Stimulated activated CD4-positive, alpha-beta T cell treated with anti-CD3 and anti-CD28 coated beads, Interleukin-4, amount 100 ng/mL, for 24 hours (primary cell): Measurements from ENCODE around the gene PAX3.

Experiments used
- DNase-seq: peaks from one replicate; pipeline ENCODE4 v3.0.0-alpha.2; 2020

The PAX3 gene

GRCh38 chr2:222298311-222299150 lies at the start of gene PAX3:
Gene PAX3, minus strand, starts transcription at chr2:222298998. Its CDS starts 383 bp downstream, at chr2:222298615.
- DNase-seq, result no peak

DNA sequence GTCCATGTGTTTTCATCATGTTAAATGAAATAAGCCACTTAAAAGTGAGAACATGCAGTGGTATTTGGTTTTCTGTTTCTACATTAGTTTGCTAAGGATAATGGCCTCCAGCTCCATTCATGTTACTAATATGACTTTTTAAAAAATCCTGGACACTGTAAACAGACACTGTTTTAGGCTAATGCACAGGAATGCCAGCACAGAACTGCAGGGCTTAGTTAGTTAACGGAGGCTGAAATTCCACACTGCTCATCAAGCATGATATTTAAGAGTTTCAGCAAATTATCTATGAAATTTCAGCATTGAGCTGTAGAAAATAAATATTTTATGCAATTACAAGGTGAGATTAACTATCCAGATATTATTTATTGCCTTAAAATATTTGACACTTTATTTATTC lies 42.5 kb upstream of the PAX3 start:
- DNase-seq, result no peak

- DNase-seq, result no peak
Observed at GRCh38 chr2:222338374-222338773, 39.6 kb upstream of the PAX3 start.

DNA sequence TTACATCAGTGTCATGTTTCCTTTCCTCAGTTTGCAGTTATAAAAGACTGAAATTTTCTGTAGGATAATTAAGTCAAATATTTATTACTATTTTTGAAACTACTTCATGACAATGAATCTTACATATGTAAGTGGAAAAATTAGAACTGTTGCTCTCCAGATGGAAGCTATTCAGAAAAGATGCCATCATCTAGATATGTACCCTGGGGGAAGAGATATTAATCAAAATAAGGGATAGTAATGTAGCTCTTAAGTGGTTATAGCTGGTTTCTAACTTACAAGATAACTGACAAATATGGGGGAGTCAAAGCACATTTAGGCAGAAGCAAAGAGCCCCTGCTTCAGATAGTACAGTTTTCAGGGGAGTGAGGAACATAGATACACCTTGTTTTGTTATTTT lies 38.1 kb upstream of the PAX3 start:
- DNase-seq, result no peak

DNA sequence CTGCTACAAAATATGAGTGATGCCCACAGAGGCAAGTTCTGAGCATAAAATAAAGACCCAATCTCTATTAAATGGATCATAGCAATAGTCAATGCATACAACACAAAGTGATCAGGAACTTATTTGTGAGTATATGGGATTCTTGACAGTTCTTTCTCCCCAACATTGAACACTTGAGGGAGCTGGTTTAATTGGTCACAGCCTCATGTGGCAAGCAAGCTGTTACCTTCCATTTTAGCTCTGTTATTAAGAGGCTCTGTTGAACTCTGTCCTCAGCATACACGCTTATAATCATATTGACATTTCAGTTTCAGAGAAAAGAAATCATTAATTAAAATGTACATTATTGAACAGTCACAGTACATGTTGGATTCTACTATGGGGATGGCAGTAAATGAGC lies 37.6 kb upstream of the PAX3 start:
- DNase-seq, result no peak

- no peak for DNase-seq
Observed at GRCh38 chr2:222334914-222335313, 36.1 kb upstream of the PAX3 start.

DNA sequence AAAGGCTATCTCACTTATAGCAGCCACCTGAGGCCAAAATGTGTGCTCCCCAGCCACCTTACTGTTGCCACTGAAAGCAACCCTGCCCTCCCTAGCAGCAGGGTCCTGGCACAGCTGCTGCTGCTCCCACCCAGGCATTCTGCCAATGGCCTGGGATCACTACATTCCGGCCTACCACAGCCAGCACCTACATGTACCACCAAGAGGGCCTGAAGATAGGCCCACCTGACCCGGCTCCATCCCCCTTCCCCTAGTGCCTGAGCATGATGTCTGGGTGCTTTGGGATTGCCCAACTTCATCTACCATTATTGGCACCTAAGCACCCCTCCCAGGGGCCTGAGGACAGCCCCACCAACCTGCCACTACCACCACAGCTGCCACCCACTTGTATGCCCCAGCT lies 34.6 kb upstream of the PAX3 start:
- DNase-seq, result no peak

GRCh38 chr2:222332116-222332515 lies 33.3 kb upstream of the PAX3 start:
- DNase-seq, result no peak

- no peak for DNase-seq
Observed at GRCh38 chr2:222330910-222331309, 32.1 kb upstream of the PAX3 start.

GRCh38 chr2:222322236-222322635 lies 23.4 kb upstream of the PAX3 start:
- DNase-seq, result no peak

- DNase-seq, result no peak
Observed at GRCh38 chr2:222320436-222321395, 21.9 kb upstream of the PAX3 start.

- DNase-seq, result no peak
Observed at GRCh38 chr2:222319586-222320435, 21.0 kb upstream of the PAX3 start.

- DNase-seq, result peak; percentile 19
Observed at GRCh38 chr2:222318712-222319585, 20.2 kb upstream of the PAX3 start.

DNA sequence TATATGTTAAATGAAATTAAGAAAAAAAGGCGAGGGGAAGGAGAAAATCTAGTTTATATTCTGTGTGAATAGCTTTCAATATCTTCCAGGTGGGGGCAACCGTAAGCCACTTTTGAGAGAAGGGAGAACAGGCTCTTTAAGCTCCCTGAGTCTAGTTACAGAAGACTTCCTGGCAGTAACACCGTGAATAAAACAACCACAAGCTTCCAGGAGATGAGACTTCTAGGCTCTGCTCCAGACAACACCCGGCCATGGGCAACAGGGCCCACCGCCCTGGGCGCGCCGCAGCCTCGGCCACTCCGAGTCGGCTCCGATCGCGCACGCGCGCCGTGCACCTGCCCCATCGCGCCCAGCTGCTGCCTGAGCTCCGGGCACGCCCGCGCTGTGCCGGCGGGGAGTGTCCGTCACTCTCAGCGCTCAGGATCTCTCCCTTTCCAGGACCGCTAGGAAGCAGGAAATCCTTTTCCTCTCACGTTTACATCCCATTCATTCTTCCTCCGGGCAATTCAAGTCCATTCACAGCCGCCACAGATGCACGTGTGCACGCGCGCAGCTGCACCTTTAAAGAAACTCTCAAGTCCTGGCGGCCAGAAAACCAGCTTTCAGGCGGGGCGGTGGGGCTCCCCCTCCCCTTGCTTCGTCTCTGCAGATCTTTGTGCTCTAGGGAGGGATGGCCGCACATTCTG lies 19.4 kb upstream of the PAX3 start:
- peak; percentile 41 for DNase-seq

GRCh38 chr2:222315443-222316121 lies 16.8 kb upstream of the PAX3 start:
- DNase-seq, result no peak

- no peak for DNase-seq
Observed at GRCh38 chr2:222313816-222314215, 15.0 kb upstream of the PAX3 start.

- DNase-seq, result no peak
Observed at GRCh38 chr2:222311978-222312738, 13.4 kb upstream of the PAX3 start.

DNA sequence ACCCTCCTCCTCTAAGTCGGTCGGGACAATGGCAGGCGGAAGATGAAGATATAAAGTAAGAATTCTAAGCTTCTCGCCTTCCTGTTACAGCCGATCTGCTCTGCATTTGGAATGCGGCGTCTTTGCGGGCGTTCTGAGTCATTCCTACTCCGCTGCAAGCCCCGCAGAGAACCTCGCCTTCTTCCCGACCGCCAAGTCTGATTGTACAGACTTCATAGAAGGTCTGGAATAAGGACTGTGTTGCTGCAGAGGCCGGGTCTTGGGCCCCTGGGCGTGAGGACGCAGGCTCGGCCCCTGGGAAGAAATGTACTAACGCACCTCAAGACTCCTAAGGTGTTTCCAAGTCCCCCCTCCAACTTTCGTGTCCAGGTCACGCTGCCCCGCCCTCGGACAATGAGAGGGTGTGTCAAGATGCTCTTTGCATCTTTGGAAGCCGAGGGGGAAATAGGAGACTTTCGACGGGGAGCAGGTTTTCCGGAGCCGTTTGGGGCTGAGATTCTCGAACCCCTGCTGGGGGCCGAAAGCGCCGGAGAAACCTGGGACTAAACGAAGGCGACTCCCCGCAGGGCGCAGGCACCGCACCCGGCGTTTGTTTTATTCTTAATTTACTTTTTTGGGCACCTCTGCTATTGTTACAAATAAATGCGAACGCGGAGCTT lies 12.7 kb upstream of the PAX3 start:
- DNase-seq, result no peak

DNA sequence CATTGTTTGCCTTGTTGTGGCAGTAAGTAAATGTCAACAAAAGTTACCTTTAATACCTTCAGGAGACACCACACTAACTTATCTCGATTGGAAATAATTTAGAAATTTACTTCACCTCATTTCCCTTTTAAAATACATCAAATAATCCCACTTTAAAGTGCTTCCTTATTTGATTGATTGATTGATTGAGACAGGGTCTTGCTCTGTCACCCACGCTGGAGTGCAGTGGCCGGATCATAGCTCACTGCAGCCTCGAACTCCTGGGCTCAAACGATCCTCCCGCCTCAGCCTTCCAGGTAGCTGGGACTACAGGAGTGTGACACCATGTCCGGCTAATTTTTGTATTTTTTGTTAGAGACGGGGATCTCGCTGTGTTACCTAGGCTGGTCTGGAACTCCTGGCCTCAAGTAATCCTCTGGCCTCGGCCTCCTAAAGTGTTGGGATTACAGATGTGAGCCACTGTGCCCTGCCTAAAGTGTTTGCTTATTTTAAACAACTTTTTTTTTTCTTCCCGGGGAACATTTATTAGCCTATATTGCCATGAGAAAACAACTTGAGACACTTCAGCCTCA lies 12.0 kb upstream of the PAX3 start:
- no peak for DNase-seq
